ENCODE results near the gene SCRG1.

The SCRG1 gene

GRCh38 chr4:173411106-173411693, 12.3 kb upstream of the SCRG1 start:
- DNase-seq (ENCODE audit: low spot score), result no peak

DNA sequence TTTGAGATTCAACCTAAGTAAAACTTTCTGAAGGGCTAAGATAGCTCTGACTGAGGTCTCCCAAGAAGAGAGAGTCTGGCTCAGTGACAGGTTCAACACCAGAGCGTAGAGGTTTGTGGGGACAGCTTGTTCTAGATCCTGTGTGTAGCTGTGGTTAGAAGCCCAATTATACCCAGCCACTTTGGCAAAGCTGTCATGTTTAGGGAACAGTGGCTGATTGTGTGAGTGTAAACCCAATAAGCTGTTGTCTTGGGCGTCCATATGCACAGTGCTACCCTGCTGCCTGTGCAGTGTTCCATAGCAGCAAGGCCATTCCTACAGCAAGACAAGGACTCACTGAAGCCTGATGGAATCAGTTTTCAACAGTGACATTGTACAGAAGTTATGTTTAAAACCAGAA, 11.2 kb upstream of the SCRG1 start:
- DNase-seq (ENCODE audit: low spot score), result no peak

GRCh38 chr4:173405840-173406606, 7.1 kb upstream of the SCRG1 start:
- DNase-seq (ENCODE audit: low spot score), result no peak

- no peak for DNase-seq (ENCODE audit: low spot score)
Measured at GRCh38 chr4:173404296-173404865, 5.5 kb upstream of the SCRG1 start.

GRCh38 chr4:173403051-173403450, 4.1 kb upstream of the SCRG1 start:
- DNase-seq (ENCODE audit: low spot score), result peak; percentile 21

DNA sequence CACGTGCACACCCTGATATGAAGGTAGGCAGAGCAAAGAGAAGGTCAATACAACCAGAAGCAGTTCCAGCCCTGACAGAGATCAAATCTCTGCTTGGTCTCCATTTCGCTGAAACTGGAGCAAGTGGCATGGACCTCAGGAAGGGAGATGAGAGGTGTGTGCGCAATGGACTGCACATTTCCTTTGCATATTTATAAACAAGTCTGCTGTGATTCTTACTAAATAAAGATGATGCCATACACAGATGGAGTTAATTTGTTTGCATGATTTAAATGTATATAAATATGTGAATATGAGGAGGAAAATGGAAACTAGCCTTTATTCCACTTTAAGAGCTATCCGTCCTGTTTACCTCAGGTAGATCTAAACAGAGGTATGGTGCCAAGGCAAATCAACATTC, 2.1 kb upstream of the SCRG1 start:
- no peak for DNase-seq (ENCODE audit: low spot score)

- no peak for DNase-seq (ENCODE audit: low spot score)
Measured at GRCh38 chr4:173398220-173398619, 696 bp downstream of the SCRG1 start.

DNA sequence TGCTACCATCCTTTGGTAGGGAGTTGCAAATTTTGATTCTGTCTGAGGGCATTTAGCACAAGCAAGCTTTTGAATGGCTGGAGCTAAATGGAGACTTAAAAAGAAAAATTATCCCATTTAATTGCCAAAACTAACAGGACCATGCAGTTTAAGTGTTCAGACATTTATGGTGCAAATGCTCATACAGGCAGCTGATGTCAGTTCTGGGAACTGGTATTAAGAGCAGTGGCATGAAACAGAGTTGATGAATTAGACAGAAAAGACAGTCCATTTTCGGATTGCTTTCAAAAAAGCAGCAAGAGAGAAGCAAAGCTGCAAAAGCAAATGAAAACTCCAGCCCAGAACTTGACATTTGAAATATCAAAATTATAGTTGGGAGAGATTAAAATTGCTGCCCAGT, 1.3 kb downstream of the SCRG1 start:
- no peak for DNase-seq (ENCODE audit: low spot score)

DNA sequence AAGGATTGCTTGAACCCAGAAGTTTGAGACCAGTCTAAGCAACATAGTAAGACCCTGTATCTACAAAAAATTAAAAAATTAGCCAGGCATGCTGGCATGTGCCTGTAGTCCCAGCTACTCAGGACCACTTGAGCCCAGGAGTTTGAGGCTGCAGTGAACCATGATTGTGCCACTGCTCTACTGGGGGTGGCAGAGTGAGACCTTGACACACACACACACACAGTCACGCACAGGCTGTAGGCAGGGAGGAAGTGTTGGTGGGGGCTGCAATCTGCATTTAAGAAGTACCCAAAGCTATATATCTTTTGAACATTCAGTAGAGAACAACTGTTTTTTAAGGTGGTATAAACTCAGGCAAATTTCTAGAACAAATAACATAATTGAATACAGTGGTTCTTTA, 7.2 kb downstream of the SCRG1 start:
- DNase-seq (ENCODE audit: low spot score), result no peak

GRCh38 chr4:173386751-173387150, 12.2 kb downstream of the SCRG1 start:
- no peak for DNase-seq (ENCODE audit: low spot score)

- DNase-seq (ENCODE audit: low spot score), result no peak
Measured at GRCh38 chr4:173382349-173382748, 16.6 kb downstream of the SCRG1 start.

DNA sequence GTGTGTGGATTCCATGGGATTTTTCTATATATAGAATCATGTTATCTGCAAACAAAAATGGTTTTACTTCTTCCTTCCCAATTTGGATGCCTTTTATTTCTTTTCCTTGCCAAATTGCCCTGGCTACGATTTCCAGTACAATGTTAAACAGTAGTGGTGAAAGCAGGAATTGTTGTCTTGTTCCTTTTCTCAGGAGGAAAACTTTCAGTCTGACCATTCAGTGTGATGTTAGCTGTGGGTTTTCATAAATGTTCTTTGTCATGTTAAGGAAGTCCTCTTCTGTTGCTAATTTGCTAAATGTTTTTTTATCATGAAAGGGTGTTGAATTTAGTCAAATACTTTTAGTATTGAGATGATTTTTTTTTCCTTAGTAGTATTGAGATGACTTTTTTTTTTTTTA, 17.3 kb downstream of the SCRG1 start:
- no peak for DNase-seq (ENCODE audit: low spot score)

GRCh38 chr4:173380987-173381386, 17.9 kb downstream of the SCRG1 start:
- no peak for DNase-seq (ENCODE audit: low spot score)

GRCh38 chr4:173379929-173380328, 19.0 kb downstream of the SCRG1 start:
- no peak for DNase-seq (ENCODE audit: low spot score)

GRCh38 chr4:173374588-173374987, 24.3 kb downstream of the SCRG1 start:
- DNase-seq (ENCODE audit: low spot score), result no peak

GRCh38 chr4:173371292-173372192, 27.4 kb downstream of the SCRG1 start:
- DNase-seq (ENCODE audit: low spot score), result peak; percentile 79

DNA sequence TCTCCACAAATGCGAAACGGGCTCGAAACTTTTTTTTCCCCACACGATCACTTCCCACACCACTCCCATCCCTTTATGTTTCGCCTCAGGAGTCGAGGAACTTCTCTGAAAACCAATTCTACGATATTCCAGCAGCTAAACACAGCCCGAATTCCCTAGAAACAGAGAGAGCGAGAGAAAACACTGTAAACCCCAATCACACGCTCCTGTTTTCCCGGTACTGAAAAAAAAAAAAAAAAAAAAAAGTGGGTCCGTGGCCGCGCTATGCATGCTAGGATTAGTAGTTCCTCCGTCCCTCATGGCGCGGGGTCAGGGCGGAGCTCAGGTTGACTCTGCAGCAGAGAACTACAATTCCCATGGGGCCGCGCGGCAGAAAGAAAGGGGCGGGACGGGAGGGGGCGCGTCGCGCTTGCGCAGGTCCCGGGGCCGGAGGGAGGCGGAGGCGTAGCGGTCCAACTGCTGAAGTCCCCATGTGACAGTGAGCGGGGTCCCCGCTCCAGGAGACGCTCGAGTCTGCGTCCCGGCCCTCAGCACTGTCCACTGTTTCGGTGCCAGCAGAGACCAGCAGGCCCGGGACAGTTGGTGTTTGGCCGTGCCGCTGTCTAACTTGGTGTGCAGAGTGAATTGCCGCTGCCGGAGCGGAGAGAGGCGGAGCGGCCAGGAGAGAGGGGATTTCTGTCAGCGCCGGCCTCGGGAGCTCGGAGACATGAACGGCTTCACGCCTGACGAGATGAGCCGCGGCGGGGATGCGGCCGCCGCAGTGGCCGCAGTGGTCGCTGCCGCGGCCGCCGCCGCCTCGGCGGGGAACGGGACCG, 28.2 kb downstream of the SCRG1 start, which contains the start of gene SAP30:
SAP30 (plus strand) TSS at position 478 of the 815 bp plus-strand sequence; CDS start at position 707, 229 bp downstream.
- DNase-seq (ENCODE audit: low spot score), result peak; percentile 98

DNA sequence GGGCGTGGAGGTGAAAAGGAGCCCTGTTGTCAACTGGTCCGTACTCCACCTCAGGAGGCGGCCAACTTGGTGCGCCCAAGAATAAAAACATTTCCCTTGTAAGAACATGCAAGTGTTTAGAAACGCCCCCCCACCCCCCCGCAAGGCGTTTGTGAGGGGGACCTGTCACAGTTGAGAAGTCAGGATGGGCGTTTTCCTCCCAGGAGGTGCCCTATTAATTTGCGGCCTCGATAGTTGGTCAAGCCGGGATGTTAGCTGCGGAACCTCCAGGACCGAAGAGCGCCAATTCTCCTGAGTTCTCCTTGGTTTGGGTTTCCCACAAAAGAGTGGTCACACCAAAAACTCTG, 28.8 kb downstream of the SCRG1 start:
- no peak for DNase-seq (ENCODE audit: low spot score)

DNA sequence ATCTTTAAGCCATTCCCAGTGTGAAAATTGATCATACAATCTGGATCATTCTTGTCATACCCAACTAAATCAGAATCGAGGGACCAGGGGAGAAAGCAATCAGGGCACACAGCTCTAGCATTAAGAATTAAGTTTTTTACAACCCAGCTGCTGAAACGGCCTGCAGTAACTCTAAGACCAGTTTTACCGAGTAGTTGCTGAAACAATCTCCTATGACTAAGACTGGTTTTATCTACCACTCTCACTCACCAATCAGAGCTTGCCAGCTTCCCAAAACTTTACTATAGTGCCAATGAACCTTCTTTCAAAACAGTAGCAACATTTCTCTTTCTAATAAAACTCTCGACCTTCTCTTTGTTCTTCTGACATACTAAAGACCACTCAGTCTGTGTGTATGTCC, 31.0 kb downstream of the SCRG1 start:
- no peak for DNase-seq (ENCODE audit: low spot score)

DNA sequence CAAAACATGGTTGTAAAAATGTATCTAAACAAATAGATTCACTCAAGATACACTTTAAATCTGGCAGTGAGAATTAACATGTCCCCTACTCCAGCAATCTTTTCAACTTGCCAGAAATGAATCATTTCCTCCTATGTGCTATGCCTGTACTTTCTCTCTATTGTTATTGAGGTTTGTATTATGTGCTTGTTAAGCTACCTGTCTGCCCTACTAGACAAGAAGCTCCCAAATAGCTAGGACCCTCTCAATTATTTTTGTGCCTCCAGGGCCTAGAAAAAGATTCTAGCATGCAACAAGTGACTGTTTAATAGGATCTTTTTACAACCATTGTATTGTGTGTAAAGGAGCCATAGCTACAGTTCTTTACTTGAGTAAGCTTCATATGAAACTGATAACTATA, 31.6 kb downstream of the SCRG1 start:
- peak; percentile 37 for DNase-seq (ENCODE audit: low spot score)

DNA sequence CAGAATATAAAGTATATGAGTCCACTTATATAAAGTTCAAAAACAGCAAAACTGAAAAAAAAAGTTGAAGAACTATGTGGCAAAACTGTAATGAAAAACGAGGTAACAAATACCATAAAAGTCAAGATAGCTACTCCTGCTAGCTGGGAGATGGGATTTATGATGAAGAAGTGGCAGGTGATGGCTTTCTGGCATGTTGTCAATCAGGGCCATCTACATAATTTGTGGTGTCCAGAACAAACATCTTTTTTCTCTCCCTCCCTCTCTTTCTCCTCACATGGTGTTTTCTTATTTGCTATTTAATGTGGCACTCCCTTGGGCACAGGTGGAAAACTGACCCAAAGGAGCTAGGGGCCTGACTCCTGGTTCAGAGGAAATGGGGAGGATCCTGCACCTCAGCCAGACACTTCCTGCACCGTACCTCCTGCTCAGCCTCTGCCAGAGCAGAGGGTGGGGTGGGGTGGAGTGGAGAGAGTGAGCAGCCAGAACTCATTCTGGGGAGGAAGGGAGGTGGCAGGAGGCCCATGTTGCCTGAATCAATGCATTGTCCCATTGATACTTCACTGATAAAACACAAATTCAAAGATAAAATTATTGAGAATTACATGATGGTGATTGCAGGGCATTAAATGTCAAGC, 33.4 kb downstream of the SCRG1 start:
- no peak for DNase-seq (ENCODE audit: low spot score)
